Gastroesophageal sphincter (tissue), 4 donors: ENCODE measurements around the gene ARHGAP6. TPM values are rescaled to one million over a fixed set of nuclear protein-coding genes. Genes with fewer than 3 reads are reported as not detected.

Experiments used
- ATAC-seq: fragments of 150-250 bp; one replicate; pipeline ENCODE4 v1.9.1; 2016; ENCODE audit warnings: mild to moderate bottlenecking, moderate library complexity
- H3K27ac ChIP-seq, 4 donors: fragments of 200-600 bp; sonication (generic) in 3 of 4; 1 replicate in 3 of 4; 2 replicates in 1 of 4; pipeline ENCODE4 v1.5.1; 2016 to 2019
- H3K27me3 ChIP-seq: fragments of 200-600 bp; sonication (generic); one replicate; pipeline ENCODE4 v1.5.1; 2019
- H3K36me3 ChIP-seq, 2 donors: fragments of 200-600 bp; sonication (generic); one replicate each; pipeline ENCODE4 v1.5.1; 2019; ENCODE audit warnings: control low read depth in 1 of 2
- H3K4me1 ChIP-seq, 3 donors: fragments of 200-600 bp; sonication (generic); 1 replicate in 2 of 3; 2 replicates in 1 of 3; pipeline ENCODE4 v1.5.1; 2016 to 2019; ENCODE audit warnings: control low read depth in 2 of 3
- H3K4me3 ChIP-seq, 2 donors: fragments of 200-600 bp; sonication (generic); one replicate each; pipeline ENCODE4 v1.5.1; 2019; ENCODE audit warnings: mild to moderate bottlenecking in 1 of 2, moderate library complexity in 1 of 2
- H3K9me3 ChIP-seq, 3 donors: fragments of 200-600 bp; sonication (generic); one replicate each; pipeline ENCODE4 v1.5.1; 2017 to 2019; ENCODE audit warnings: control low read depth in 2 of 3
- CTCF ChIP-seq, 4 experiments: fragments of 200-600 bp in 2 of 4; fragments of 450-650 bp in 2 of 4; sonication (generic) in 1 of 4; IDR thresholded peaks; one replicate each; pipeline ENCODE4 v1.5.1; 2017 to 2019; ENCODE audit warnings: antibody characterized with exemption in 4 of 4, mild to moderate bottlenecking in 2 of 4, moderate library complexity in 2 of 4
- EP300 ChIP-seq: sonication (generic); formaldehyde crosslinking; IDR thresholded peaks from one replicate; pipeline ENCODE4 v1.6.1; 2017; ENCODE audit warnings: antibody characterized with exemption, mild to moderate bottlenecking
- POLR2A ChIP-seq, 2 donors: fragments of 450-650 bp; IDR thresholded peaks; one replicate each; pipeline ENCODE4 v1.6.1; 2017; ENCODE audit warnings: antibody characterized with exemption in 2 of 2, mild to moderate bottlenecking in 2 of 2, moderate library complexity in 1 of 2
- POLR2AphosphoS5 ChIP-seq: sonication (generic); formaldehyde crosslinking; IDR thresholded peaks from one replicate; pipeline ENCODE4 v1.6.1; 2017; ENCODE audit warnings: antibody characterized with exemption
- WGBS, 2 donors: methylation state at CpG; one replicate each; pipeline ENCODE4 v1.1.5; 2018; ENCODE audit warnings: low coverage in 1 of 2; 5-methylcytosine and 5-hydroxymethylcytosine counted together
- total RNA-seq, 4 donors: library from RNA; depleted of rRNA; stranded (reverse); fragments of >200 nt; gene quantifications; one replicate each; pipeline ENCODE4 v1.1.0, GENCODE V29; 2016

The ARHGAP6 gene
- total RNA-seq, 4 donors from 2014 or later, result 25.2 to 35.1 (median 31.8) TPM

- H3K36me3 ChIP-seq, result no peaks in the 10 kb centered on the region
- H3K9me3 ChIP-seq, result no peaks in the 10 kb centered on the region
- no peak for TF ChIP-seq EP300
- no peak for TF ChIP-seq POLR2A (IDR thresholded peaks at IDR 0.05)
- TF ChIP-seq CTCF (IDR thresholded peaks at IDR 0.05), result no peak
- no peak for TF ChIP-seq POLR2AphosphoS5
- peaks cover 0 to 9% (median 0%) of the 10 kb centered on the region in 3 donors for H3K4me1 ChIP-seq
- no peak for ATAC-seq
- no peak overlapping the region for H3K4me3 ChIP-seq
- no peaks in the 10 kb centered on the region for H3K27me3 ChIP-seq
- WGBS, 2 donors, result 70 to 77% methylated on average over 3 to 4 of the region's 4 CpGs
- no peak overlapping the region for H3K27ac ChIP-seq
Observed at GRCh38 chrX:11205796-11206195, 459.9 kb downstream of the ARHGAP6 start.

- H3K27me3 ChIP-seq, result no peaks in the 10 kb centered on the region
- WGBS, 2 donors, result 60 to 80% methylated on average over 1 of the region's 1 CpG
- H3K4me1 ChIP-seq, result no peaks in the 10 kb centered on the region
- H3K27ac ChIP-seq, result no peak overlapping the region
- H3K36me3 ChIP-seq, result no peaks in the 10 kb centered on the region
- H3K4me3 ChIP-seq, result no peak overlapping the region
- TF ChIP-seq POLR2A (IDR thresholded peaks at IDR 0.05), result no peak
- TF ChIP-seq EP300, result no peak
- TF ChIP-seq POLR2AphosphoS5, result no peak
- TF ChIP-seq CTCF (IDR thresholded peaks at IDR 0.05), result no peak
- H3K9me3 ChIP-seq, result no peaks in the 10 kb centered on the region
- no peak for ATAC-seq
Observed at GRCh38 chrX:11197671-11198070, 468.0 kb downstream of the ARHGAP6 start.

GRCh38 chrX:11196476-11196875 is 469.2 kb downstream of the ARHGAP6 start:
- Histone ChIP-seq H3K27me3 (no peaks in the 10 kb centered on the region), H3K9me3 (no peaks in the 10 kb centered on the region), H3K27ac (no peak overlapping the region), H3K36me3 (no peaks in the 10 kb centered on the region), H3K4me3 (no peak overlapping the region), H3K4me1 (no peaks in the 10 kb centered on the region)
- no peak for ATAC-seq
- no peak for TF ChIP-seq POLR2AphosphoS5
- no peak for TF ChIP-seq CTCF (IDR thresholded peaks at IDR 0.05)
- no peak for TF ChIP-seq POLR2A (IDR thresholded peaks at IDR 0.05)
- no peak for TF ChIP-seq EP300
- WGBS, 2 donors, result 50 to 81% methylated on average over 2 of the region's 2 CpGs

- WGBS, 2 donors, result 26 to 55% methylated on average over 5 of the region's 5 CpGs
- no peak overlapping the region for H3K4me3 ChIP-seq
- H3K27ac ChIP-seq, result no peak overlapping the region
- no peaks in the 10 kb centered on the region for H3K9me3 ChIP-seq
- no peaks in the 10 kb centered on the region for H3K36me3 ChIP-seq
- no peaks in the 10 kb centered on the region for H3K4me1 ChIP-seq
- H3K27me3 ChIP-seq, result no peaks in the 10 kb centered on the region
- TF ChIP-seq CTCF (IDR thresholded peaks at IDR 0.05) (no peak), POLR2A (IDR thresholded peaks at IDR 0.05) (no peak), POLR2AphosphoS5 (no peak), EP300 (no peak)
- ATAC-seq, result peak; percentile 22
Observed at GRCh38 chrX:11193035-11193469, 472.7 kb downstream of the ARHGAP6 start.

DNA sequence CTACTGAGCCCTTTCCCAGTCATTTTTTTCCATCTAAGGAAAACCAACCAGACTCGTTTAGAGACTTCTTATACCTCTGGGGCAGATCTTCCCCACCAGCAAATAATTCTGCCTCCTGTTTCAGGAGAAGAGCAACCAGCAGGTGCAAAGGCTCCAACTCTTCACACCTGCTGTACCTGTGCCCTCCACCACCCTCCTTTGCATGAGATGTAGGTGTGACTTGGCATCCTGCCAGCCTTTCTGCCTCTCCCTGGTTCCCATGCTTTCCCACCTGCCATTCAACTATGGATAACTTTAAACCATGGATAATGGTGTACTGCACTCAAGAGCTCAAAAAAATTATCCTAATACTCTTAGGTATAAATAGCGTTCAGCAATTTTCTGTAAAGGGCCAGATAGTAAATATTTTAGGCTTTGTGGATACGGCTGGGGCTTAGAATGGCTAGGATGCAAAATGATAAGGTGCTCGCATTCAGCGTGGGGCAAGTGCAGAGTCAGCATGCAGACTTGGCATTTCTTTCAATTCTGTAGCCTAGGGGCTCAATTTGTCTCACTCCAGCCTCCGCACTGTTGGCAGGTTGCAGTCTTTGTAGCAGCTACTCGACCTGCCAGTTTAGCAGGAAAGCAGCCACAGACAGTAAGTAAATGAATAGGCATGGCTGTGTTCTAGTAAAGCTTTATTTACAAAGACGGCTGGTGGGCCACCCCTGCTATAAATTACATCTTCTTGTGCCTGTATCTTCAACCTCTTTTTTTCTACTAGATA is 474.8 kb downstream of the ARHGAP6 start:
- peaks cover 0 to 10% of the 10 kb centered on the region in 2 donors for H3K36me3 ChIP-seq
- H3K4me3 ChIP-seq, result no peak overlapping the region
- H3K27ac ChIP-seq, result no peak overlapping the region
- no peaks in the 10 kb centered on the region for H3K27me3 ChIP-seq
- TF ChIP-seq EP300, result no peak
- TF ChIP-seq POLR2A (IDR thresholded peaks at IDR 0.05), result no peak
- no peak for TF ChIP-seq POLR2AphosphoS5
- no peak for TF ChIP-seq CTCF (IDR thresholded peaks at IDR 0.05)
- WGBS, 2 donors, result 73 to 76% methylated on average over 2 to 5 of the region's 8 CpGs
- H3K9me3 ChIP-seq, result no peaks in the 10 kb centered on the region
- H3K4me1 ChIP-seq, result no peaks in the 10 kb centered on the region
- no peak for ATAC-seq
